Spinal cord (tissue), 10 donors: ENCODE measurements around the gene TEKT2. TPM values are rescaled to one million over a fixed set of nuclear protein-coding genes. Genes with fewer than 3 reads are reported as not detected.

Experiments used
- DNase-seq, 6 donors: peaks; one replicate each; pipeline versions ENCODE4 v3.0.0 to v3.0.0-alpha.2; 2013 to 2015; ENCODE audit warnings: low spot score in 6 of 6, low read depth in 4 of 6
- H3K27ac ChIP-seq: one replicate; pipeline ENCODE4 v1.5.1; 2013; ENCODE audit warnings: low read depth, low read length, control low read depth
- H3K27me3 ChIP-seq: one replicate; pipeline ENCODE4 v1.6.1; 2013; ENCODE audit warnings: low read length; ENCODE audit not compliant: control insufficient read depth, insufficient read depth
- H3K36me3 ChIP-seq: one replicate; pipeline ENCODE4 v1.6.1; 2013; ENCODE audit warnings: low read length; ENCODE audit not compliant: control insufficient read depth, insufficient read depth
- H3K4me1 ChIP-seq: one replicate; pipeline ENCODE4 v1.6.1; 2013; ENCODE audit warnings: low read length; ENCODE audit not compliant: control insufficient read depth, insufficient read depth
- H3K4me3 ChIP-seq: one replicate; pipeline ENCODE4 v1.5.1; 2013; ENCODE audit warnings: low read depth, low read length, control low read depth
- H3K9me3 ChIP-seq: one replicate; pipeline ENCODE4 v1.6.1; 2013; ENCODE audit warnings: low read length; ENCODE audit not compliant: control insufficient read depth, insufficient read depth
- WGBS: methylation state at CpG from one replicate; pipeline ENCODE4 v1.1.5; 2013; ENCODE audit warnings: missing lambda C conversion rate; ENCODE audit not compliant: insufficient coverage; 5-methylcytosine and 5-hydroxymethylcytosine counted together
- polyA plus RNA-seq, 2 donors: library from polyadenylated mRNA; unstranded; fragments of 120-200 nt; gene quantifications; one replicate each; pipeline ENCODE4 v1.2.1, GENCODE V29; 2013; ENCODE audit not compliant: insufficient read length in 2 of 2
- total RNA-seq, 2 donors: library from RNA; depleted of rRNA in 1 of 2; stranded (reverse); fragments of 120-200 nt in 1 of 2; fragments of >200 nt in 1 of 2; gene quantifications; one replicate each; pipeline versions ENCODE4 v1.2.3 to v1.2.4, GENCODE V29; 2013 to 2014
- donor health status: healthy.

Gene TEKT2
- total and polyA plus RNA-seq, 4 donors, result 2.2 to 17.5 (median 14.6) TPM

- H3K4me3 ChIP-seq, result no peak overlapping the region
- peaks cover 41% of the 10 kb centered on the region for H3K4me1 ChIP-seq
- H3K9me3 ChIP-seq, result no peaks in the 10 kb centered on the region
- DNase-seq, result no peak
- H3K36me3 ChIP-seq, result peaks cover 49% of the 10 kb centered on the region
- 86% methylated on average over 13 of the region's 13 CpGs for WGBS
- no peak overlapping the region for H3K27ac ChIP-seq
- H3K27me3 ChIP-seq, result no peaks in the 10 kb centered on the region
Observed at GRCh38 chr1:36098650-36099365, 14.9 kb downstream of the TEKT2 start.

GRCh38 chr1:36099681-36100341 lies 15.9 kb downstream of the TEKT2 start:
- Histone ChIP-seq H3K4me3 (no peak overlapping the region), H3K4me1 (peaks cover 31% of the 10 kb centered on the region), H3K27ac (no peak overlapping the region), H3K9me3 (no peaks in the 10 kb centered on the region), H3K27me3 (no peaks in the 10 kb centered on the region), H3K36me3 (peaks cover 39% of the 10 kb centered on the region)
- peak in 4 of 6 donors; percentile 47 to 93 (median 73) for DNase-seq
- WGBS, result 43% methylated on average over 17 of the region's 18 CpGs

GRCh38 chr1:36100376-36100775 lies 16.5 kb downstream of the TEKT2 start:
- Histone ChIP-seq H3K4me3 (no peak overlapping the region), H3K36me3 (peaks cover 37% of the 10 kb centered on the region), H3K27ac (no peak overlapping the region), H3K4me1 (peaks cover 28% of the 10 kb centered on the region), H3K27me3 (no peaks in the 10 kb centered on the region), H3K9me3 (no peaks in the 10 kb centered on the region)
- no peak for DNase-seq
- 81% methylated on average over 6 of the region's 6 CpGs for WGBS

GRCh38 chr1:36101546-36101945 lies 17.7 kb downstream of the TEKT2 start:
- 94% methylated on average over 2 of the region's 5 CpGs for WGBS
- H3K4me3 ChIP-seq, result no peak overlapping the region
- H3K4me1 ChIP-seq, result peaks cover 23% of the 10 kb centered on the region
- H3K36me3 ChIP-seq, result peaks cover 27% of the 10 kb centered on the region
- no peaks in the 10 kb centered on the region for H3K27me3 ChIP-seq
- DNase-seq, result no peak
- H3K9me3 ChIP-seq, result no peaks in the 10 kb centered on the region
- H3K27ac ChIP-seq, result no peak overlapping the region

GRCh38 chr1:36106269-36106668 lies 22.4 kb downstream of the TEKT2 start:
- Histone ChIP-seq H3K4me1 (no peaks in the 10 kb centered on the region), H3K27ac (no peak overlapping the region), H3K36me3 (no peaks in the 10 kb centered on the region), H3K9me3 (no peaks in the 10 kb centered on the region), H3K4me3 (no peak overlapping the region), H3K27me3 (no peaks in the 10 kb centered on the region)
- 36% methylated on average over 3 of the region's 5 CpGs for WGBS
- no peak for DNase-seq

GRCh38 chr1:36107394-36107793 lies 23.5 kb downstream of the TEKT2 start:
- no peak for DNase-seq
- no peaks in the 10 kb centered on the region for H3K36me3 ChIP-seq
- no peaks in the 10 kb centered on the region for H3K27me3 ChIP-seq
- no peak overlapping the region for H3K4me3 ChIP-seq
- WGBS, result 84% methylated on average over 7 of the region's 9 CpGs
- H3K9me3 ChIP-seq, result no peaks in the 10 kb centered on the region
- H3K4me1 ChIP-seq, result no peaks in the 10 kb centered on the region
- H3K27ac ChIP-seq, result no peak overlapping the region

- Histone ChIP-seq H3K36me3 (no peaks in the 10 kb centered on the region), H3K27ac (no peak overlapping the region), H3K4me3 (no peak overlapping the region), H3K9me3 (no peaks in the 10 kb centered on the region), H3K4me1 (no peaks in the 10 kb centered on the region), H3K27me3 (no peaks in the 10 kb centered on the region)
- no peak for DNase-seq
- WGBS, result 74% methylated on average over 11 of the region's 14 CpGs
Observed at GRCh38 chr1:36108314-36108713, 24.4 kb downstream of the TEKT2 start.

GRCh38 chr1:36109041-36109679 lies 25.3 kb downstream of the TEKT2 start:
- WGBS, result 88% methylated on average over 8 of the region's 11 CpGs

GRCh38 chr1:36111151-36111550 lies 27.3 kb downstream of the TEKT2 start:
- no peak overlapping the region for H3K4me3 ChIP-seq
- peaks cover 17% of the 10 kb centered on the region for H3K4me1 ChIP-seq
- H3K36me3 ChIP-seq, result peaks cover 3% of the 10 kb centered on the region
- no peaks in the 10 kb centered on the region for H3K27me3 ChIP-seq
- no peak for DNase-seq
- no peak overlapping the region for H3K27ac ChIP-seq
- whole genome bisulfite sequencing, result 58% methylated on average over 4 of the region's 4 CpGs
- H3K9me3 ChIP-seq, result no peaks in the 10 kb centered on the region

More at GRCh38 chr1:36109041-36109679, 25.3 kb downstream of the TEKT2 start:
- Histone ChIP-seq H3K27me3 (no peaks in the 10 kb centered on the region), H3K9me3 (no peaks in the 10 kb centered on the region), H3K27ac (no peak overlapping the region), H3K36me3 (no peaks in the 10 kb centered on the region), H3K4me3 (no peak overlapping the region), H3K4me1 (no peaks in the 10 kb centered on the region)
- DNase-seq, result no peak
